ENCODE results near the gene DNAJB8.

DNA sequence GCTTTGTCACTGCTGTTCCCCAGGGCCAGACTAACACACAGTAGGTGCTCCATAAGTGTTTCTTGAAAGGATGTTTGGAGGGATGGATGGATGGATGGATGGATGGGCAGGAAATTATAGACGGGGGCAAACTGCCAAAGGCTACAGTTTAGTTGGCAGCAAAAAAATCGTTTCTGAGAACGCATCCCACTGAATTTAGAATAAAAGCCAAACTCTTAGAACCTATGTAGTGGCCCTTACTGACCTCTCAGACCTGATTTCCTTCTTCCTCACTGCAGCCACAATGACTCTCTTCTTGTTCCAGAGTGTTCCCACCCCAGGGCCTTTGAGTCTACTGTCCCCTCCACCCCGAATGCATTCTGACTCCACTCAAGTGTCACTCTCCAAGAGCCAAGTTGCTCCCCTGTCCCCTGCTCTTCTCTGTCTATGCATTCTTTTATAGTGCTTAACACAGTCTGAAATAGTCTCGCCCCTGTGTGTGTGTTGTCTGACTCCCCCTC lies 31.5 kb upstream of the DNAJB8 start:
- TF ChIP-seq FOXM1 (IDR thresholded peaks at IDR 0.05; ENCODE audit: borderline replicate concordance) (no peak), SUZ12 (IDR thresholded peaks at IDR 0.05) (no peak), ELF4 (IDR thresholded peaks at IDR 0.05) (no peak), SP1 (IDR thresholded peaks at IDR 0.05) (no peak)
